ENCODE measurements around the gene ELAVL2. TPM values are rescaled to one million over a fixed set of nuclear protein-coding genes. Genes with fewer than 3 reads are reported as not detected.

Gene ELAVL2
- total and polyA plus RNA-seq, 9 of the 15 experiments (the other 6 are each of a cell fraction or from before 2014, with no cell fraction given): not detected

GRCh38 chr9:23766613-23767012, 59.4 kb downstream of the ELAVL2 start:
- Histone ChIP-seq H3K9me3 (replicated peaks; ENCODE audit: control insufficient read depth, insufficient read depth, low read depth, low read length) (no peaks in the 10 kb centered on the region), H3K4me3 (no peak overlapping the region), H3K4me2 (ENCODE audit: insufficient read depth, low read length) (no peak overlapping the region), H3K79me2 (ENCODE audit: control insufficient read depth, insufficient read depth, low read length) (no peaks in the 10 kb centered on the region), H3K27me3 (ENCODE audit: control insufficient read depth in 2 of 2, insufficient read depth in 2 of 2, low read length in 2 of 2) (no peaks in the 10 kb centered on the region), H3K9ac (ENCODE audit: insufficient read depth in 1 of 2, low read depth in 2 of 2, low read length in 2 of 2) (no peak overlapping the region), H3K36me3 (ENCODE audit: control insufficient read depth, insufficient read depth, low read length) (no peaks in the 10 kb centered on the region), H2AFZ (ENCODE audit: low read depth, low read length) (no peak overlapping the region), H3K4me1 (replicated peaks in 1 of 2; ENCODE audit: control insufficient read depth in 2 of 2, insufficient read depth in 2 of 2, low read length in 2 of 2) (no peaks in the 10 kb centered on the region), H3K9me1 (ENCODE audit: control insufficient read depth, insufficient read depth, low read length) (no peaks in the 10 kb centered on the region), H3K27ac (ENCODE audit: extremely low read depth, low read depth, low read length) (no peak overlapping the region), H4K20me1 (replicated peaks; ENCODE audit: control insufficient read depth, insufficient read depth, low read length) (no peaks in the 10 kb centered on the region)
- BruUV-seq (replicated peaks): no TSS peak
- TF ChIP-seq PCBP2 (IDR thresholded peaks at IDR 0.05; ENCODE audit: low read depth, low read length, poor library complexity, severe bottlenecking): no peak
- no peak for TF ChIP-seq DNMT1 (IDR thresholded peaks at IDR 0.05)
- no peak for TF ChIP-seq FOXK1 (CRISPR knock-in tag; IDR thresholded peaks at IDR 0.05; ENCODE audit: borderline replicate concordance)
- TF ChIP-seq HMGN3 (IDR thresholded peaks at IDR 0.05; ENCODE audit: borderline replicate concordance, extremely low read depth, insufficient read length, low read depth, low read length): no peak
- TF ChIP-seq, protein P1, sequence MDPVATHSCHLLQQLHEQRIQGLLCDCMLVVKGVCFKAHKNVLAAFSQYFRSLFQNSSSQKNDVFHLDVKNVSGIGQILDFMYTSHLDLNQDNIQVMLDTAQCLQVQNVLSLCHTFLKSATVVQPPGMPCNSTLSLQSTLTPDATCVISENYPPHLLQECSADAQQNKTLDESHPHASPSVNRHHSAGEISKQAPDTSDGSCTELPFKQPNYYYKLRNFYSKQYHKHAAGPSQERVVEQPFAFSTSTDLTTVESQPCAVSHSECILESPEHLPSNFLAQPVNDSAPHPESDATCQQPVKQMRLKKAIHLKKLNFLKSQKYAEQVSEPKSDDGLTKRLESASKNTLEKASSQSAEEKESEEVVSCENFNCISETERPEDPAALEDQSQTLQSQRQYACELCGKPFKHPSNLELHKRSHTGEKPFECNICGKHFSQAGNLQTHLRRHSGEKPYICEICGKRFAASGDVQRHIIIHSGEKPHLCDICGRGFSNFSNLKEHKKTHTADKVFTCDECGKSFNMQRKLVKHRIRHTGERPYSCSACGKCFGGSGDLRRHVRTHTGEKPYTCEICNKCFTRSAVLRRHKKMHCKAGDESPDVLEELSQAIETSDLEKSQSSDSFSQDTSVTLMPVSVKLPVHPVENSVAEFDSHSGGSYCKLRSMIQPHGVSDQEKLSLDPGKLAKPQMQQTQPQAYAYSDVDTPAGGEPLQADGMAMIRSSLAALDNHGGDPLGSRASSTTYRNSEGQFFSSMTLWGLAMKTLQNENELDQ (CRISPR knock-in tag; IDR thresholded peaks at IDR 0.05; ENCODE audit: borderline replicate concordance): no peak
- TF ChIP-seq ZNF23 (CRISPR knock-in tag; IDR thresholded peaks at IDR 0.05): no peak
- TF ChIP-seq FOSL1 (tag; conservative IDR thresholded peaks at IDR 0.05): no peak
- TF ChIP-seq TAF9B (IDR thresholded peaks at IDR 0.05; ENCODE audit: partially characterized antibody): no peak
- no peak for TF ChIP-seq CHD4 (IDR thresholded peaks at IDR 0.05; ENCODE audit: insufficient read depth, insufficient replicate concordance, low read depth, low read length, poor library complexity, severe bottlenecking)
- no peak for TF ChIP-seq E2F3 (CRISPR knock-in tag; IDR thresholded peaks at IDR 0.05)
- no peak for TF ChIP-seq HCFC1 (IDR thresholded peaks at IDR 0.05; ENCODE audit: low read depth, low read length)
- no peak for TF ChIP-seq MTA2 (IDR thresholded peaks at IDR 0.05; ENCODE audit: low read depth)
- no peak for TF ChIP-seq ZNF57 (CRISPR knock-in tag; IDR thresholded peaks at IDR 0.05)
- no peak for TF ChIP-seq GATA2 (CRISPR knock-in tag; IDR thresholded peaks at IDR 0.05)
- TF ChIP-seq ZNF232 (CRISPR knock-in tag; IDR thresholded peaks at IDR 0.05): no peak
- TF ChIP-seq HES1 (IDR thresholded peaks at IDR 0.05; ENCODE audit: low read depth): no peak
- intact Hi-C loops (cut with micrococcal nuclease) (no loop called here), in situ Hi-C loops (cut with MboI) (no loop called here)
- FAIRE-seq: no peak
- DNase-seq (ENCODE audit: extremely low read depth in 1 of 4, low spot score in 3 of 4): no peak
- no CpG with 5 or more reads among the region's 2 CpGs for WGBS (ENCODE audit: insufficient coverage, low coverage, missing lambda C conversion rate)
- POLR2A ChIA-PET: no interaction called here
- no peak for ATAC-seq
- CTCF ChIA-PET (ENCODE audit: low intra/inter-chr PET ratio): no interaction called here
